G401 (cell line): ENCODE results near the gene BRSK2. TPM values are rescaled to one million over a fixed set of nuclear protein-coding genes. Genes with fewer than 3 reads are reported as not detected.

Source experiments
- DNase-seq: peaks from one replicate; pipeline ENCODE4 v3.0.0-alpha.2; 2015; ENCODE audit warnings: low spot score
- in situ Hi-C: cut with HindIII; loops from 2 replicates; pipeline ENCODE4 v1.10.0; 2016; ENCODE audit warnings: low sequenced_read_pairs, mixed read lengths
- total RNA-seq: library from RNA; depleted of rRNA; stranded (reverse); fragments of >200 nt; shearing (Covaris generic); gene quantifications from 2 replicates; pipeline ENCODE4 v1.2.3, GENCODE V29; 2014

BRSK2 gene
- total RNA-seq, 1 experiment from 2014 or later: 9.2 TPM

GRCh38 chr11:1444321-1444720 lies 54.6 kb downstream of the BRSK2 start:
- no peak for DNase-seq
- in situ Hi-C loops: no loop called here

GRCh38 chr11:1444823-1445422 lies 55.2 kb downstream of the BRSK2 start:
- in situ Hi-C loops: no loop called here
- DNase-seq: no peak

- DNase-seq: no peak
- in situ Hi-C loops: no loop called here
These were observed 56.2 kb downstream of the BRSK2 start for GRCh38 chr11:1445741-1446445.

GRCh38 chr11:1446623-1447022 lies 56.9 kb downstream of the BRSK2 start:
- DNase-seq: no peak
- in situ Hi-C loops: no loop called here

- in situ Hi-C loops: no loop called here
- no peak for DNase-seq
These were observed 58.4 kb downstream of the BRSK2 start for GRCh38 chr11:1447845-1448825.

- DNase-seq: no peak
- in situ Hi-C loops: no loop called here
These were observed 59.1 kb downstream of the BRSK2 start for GRCh38 chr11:1448882-1449281.

- in situ Hi-C loops: no loop called here
- DNase-seq: no peak
These were observed 59.9 kb downstream of the BRSK2 start for GRCh38 chr11:1449490-1450243.

- DNase-seq: no peak
- in situ Hi-C loops: no loop called here
These were observed 60.7 kb downstream of the BRSK2 start for GRCh38 chr11:1450344-1450875.

- in situ Hi-C loops: no loop called here
- no peak for DNase-seq
These were observed 61.4 kb downstream of the BRSK2 start for GRCh38 chr11:1450949-1451710.

- DNase-seq: no peak
- in situ Hi-C loops: no loop called here
These were observed 62.2 kb downstream of the BRSK2 start for GRCh38 chr11:1451781-1452470.

GRCh38 chr11:1452744-1453143 lies 63.0 kb downstream of the BRSK2 start:
- DNase-seq: no peak
- in situ Hi-C loops: no loop called here

- in situ Hi-C loops: no loop called here
- DNase-seq: peak; percentile 55
These were observed 63.9 kb downstream of the BRSK2 start for GRCh38 chr11:1453611-1454034.

- in situ Hi-C loops: no loop called here
- no peak for DNase-seq
These were observed 64.8 kb downstream of the BRSK2 start for GRCh38 chr11:1454576-1454975.

- in situ Hi-C loops: no loop called here
- DNase-seq: no peak
These were observed 65.5 kb downstream of the BRSK2 start for GRCh38 chr11:1455032-1455762.

GRCh38 chr11:1455763-1456060 lies 66.0 kb downstream of the BRSK2 start:
- DNase-seq: no peak
- in situ Hi-C loops: no loop called here

GRCh38 chr11:1456176-1456575 lies 66.4 kb downstream of the BRSK2 start:
- in situ Hi-C loops: no loop called here
- no peak for DNase-seq

GRCh38 chr11:1456596-1457325 lies 67.0 kb downstream of the BRSK2 start:
- DNase-seq: no peak
- in situ Hi-C loops: no loop called here
